OCI-LY7 (cell line): Measurements from ENCODE around the gene APPBP2.
"Not testable (repeated sequence)": the region's sequence is repeated elsewhere in the genome, so short reads cannot be mapped to it uniquely, and the experiment has no call there.

Experiments used
- CTCF ChIP-seq: fragments of 200-600 bp; sonication (generic); conservative IDR thresholded peaks from 2 replicates; pipeline ENCODE4 v1.5.1; 2014; ENCODE audit warnings: mild to moderate bottlenecking, antibody characterized with exemption, low read length, moderate library complexity, mixed read lengths
- EZH2phosphoT487 ChIP-seq: fragments of 200-600 bp; sonication (generic); IDR thresholded peaks from 2 replicates; pipeline ENCODE4 v1.6.1; 2018; ENCODE audit warnings: low read depth, borderline replicate concordance, mild to moderate bottlenecking, mixed run types, antibody characterized with exemption, low read length, moderate library complexity, mixed read lengths

GRCh38 chr17:60515683-60516082, 10.4 kb downstream of the APPBP2 start:
- not testable (repeated sequence) for TF ChIP-seq CTCF, EZH2phosphoT487
